ENCODE data around the gene C6orf47. TPM values are rescaled to one million over a fixed set of nuclear protein-coding genes. Genes with fewer than 3 reads are reported as not detected.

Gene C6orf47
- total and polyA plus RNA-seq, 2 of the 13 experiments (the other 11 are each of a cell fraction or from before 2014, with no cell fraction given): 1.7 to 18.1 TPM

DNA sequence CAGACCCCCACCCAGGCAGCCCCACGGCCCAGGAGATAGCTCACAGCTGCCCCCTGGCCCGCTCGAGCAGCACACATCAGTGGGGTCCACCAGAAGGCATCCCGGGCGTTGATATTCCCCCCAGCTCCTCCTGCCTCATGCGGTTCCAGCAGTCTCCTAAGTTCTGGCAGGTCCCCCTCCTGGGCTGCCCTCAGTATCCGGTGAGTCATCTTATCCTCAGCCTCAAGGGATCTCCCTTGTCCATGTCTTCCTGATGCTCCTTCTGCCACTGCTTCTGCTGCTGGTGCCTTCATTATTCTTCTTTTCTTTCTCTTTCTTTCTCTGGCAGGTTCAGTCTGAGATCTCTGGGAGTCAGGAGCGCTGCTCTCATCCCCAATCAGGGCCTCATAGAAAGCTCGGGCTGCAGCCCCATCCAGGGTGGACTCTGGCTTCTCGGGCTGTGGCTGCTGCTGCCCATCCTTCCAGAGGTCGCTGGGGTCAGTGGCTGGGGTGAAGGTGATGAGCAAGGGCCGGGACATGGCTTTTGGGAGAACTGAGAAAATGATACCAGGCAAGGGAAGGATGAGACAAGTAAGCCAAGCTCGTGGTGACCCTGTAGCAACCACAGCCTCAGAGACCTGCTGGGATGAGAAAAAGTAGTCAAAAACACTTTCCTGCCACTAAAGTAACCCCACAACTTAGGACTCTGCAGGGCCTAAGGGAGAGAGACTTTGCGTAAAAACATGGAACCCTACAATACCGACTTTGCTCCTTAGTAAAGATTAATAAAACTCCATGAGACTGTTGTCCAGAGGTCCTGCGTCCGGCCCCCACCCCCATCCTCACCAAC is 3.6 kb upstream of the C6orf47 start (continued):
- TF ChIP-seq, protein P1, sequence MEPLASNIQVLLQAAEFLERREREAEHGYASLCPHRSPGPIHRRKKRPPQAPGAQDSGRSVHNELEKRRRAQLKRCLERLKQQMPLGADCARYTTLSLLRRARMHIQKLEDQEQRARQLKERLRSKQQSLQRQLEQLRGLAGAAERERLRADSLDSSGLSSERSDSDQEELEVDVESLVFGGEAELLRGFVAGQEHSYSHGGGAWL (CRISPR knock-in tag; IDR thresholded peaks at IDR 0.05): no peak; the same call in 1 of the 2 replicates
- TF ChIP-seq ZIK1 (CRISPR knock-in tag; IDR thresholded peaks at IDR 0.05; ENCODE audit: borderline replicate concordance, low read depth) (no peak), ZNF569 (CRISPR knock-in tag; IDR thresholded peaks at IDR 0.05; ENCODE audit: borderline replicate concordance) (no peak), SPEN (CRISPR knock-in tag; IDR thresholded peaks at IDR 0.05; ENCODE audit: low read depth) (no peak), JARID2 (CRISPR knock-in tag; IDR thresholded peaks at IDR 0.05; ENCODE audit: insufficient replicate concordance) (no peak), ZNF44 (CRISPR knock-in tag; IDR thresholded peaks at IDR 0.05) (no peak), ZNF296 (CRISPR knock-in tag; conservative IDR thresholded peaks at IDR 0.05) (no peak)
- TF ChIP-seq, protein P2, sequence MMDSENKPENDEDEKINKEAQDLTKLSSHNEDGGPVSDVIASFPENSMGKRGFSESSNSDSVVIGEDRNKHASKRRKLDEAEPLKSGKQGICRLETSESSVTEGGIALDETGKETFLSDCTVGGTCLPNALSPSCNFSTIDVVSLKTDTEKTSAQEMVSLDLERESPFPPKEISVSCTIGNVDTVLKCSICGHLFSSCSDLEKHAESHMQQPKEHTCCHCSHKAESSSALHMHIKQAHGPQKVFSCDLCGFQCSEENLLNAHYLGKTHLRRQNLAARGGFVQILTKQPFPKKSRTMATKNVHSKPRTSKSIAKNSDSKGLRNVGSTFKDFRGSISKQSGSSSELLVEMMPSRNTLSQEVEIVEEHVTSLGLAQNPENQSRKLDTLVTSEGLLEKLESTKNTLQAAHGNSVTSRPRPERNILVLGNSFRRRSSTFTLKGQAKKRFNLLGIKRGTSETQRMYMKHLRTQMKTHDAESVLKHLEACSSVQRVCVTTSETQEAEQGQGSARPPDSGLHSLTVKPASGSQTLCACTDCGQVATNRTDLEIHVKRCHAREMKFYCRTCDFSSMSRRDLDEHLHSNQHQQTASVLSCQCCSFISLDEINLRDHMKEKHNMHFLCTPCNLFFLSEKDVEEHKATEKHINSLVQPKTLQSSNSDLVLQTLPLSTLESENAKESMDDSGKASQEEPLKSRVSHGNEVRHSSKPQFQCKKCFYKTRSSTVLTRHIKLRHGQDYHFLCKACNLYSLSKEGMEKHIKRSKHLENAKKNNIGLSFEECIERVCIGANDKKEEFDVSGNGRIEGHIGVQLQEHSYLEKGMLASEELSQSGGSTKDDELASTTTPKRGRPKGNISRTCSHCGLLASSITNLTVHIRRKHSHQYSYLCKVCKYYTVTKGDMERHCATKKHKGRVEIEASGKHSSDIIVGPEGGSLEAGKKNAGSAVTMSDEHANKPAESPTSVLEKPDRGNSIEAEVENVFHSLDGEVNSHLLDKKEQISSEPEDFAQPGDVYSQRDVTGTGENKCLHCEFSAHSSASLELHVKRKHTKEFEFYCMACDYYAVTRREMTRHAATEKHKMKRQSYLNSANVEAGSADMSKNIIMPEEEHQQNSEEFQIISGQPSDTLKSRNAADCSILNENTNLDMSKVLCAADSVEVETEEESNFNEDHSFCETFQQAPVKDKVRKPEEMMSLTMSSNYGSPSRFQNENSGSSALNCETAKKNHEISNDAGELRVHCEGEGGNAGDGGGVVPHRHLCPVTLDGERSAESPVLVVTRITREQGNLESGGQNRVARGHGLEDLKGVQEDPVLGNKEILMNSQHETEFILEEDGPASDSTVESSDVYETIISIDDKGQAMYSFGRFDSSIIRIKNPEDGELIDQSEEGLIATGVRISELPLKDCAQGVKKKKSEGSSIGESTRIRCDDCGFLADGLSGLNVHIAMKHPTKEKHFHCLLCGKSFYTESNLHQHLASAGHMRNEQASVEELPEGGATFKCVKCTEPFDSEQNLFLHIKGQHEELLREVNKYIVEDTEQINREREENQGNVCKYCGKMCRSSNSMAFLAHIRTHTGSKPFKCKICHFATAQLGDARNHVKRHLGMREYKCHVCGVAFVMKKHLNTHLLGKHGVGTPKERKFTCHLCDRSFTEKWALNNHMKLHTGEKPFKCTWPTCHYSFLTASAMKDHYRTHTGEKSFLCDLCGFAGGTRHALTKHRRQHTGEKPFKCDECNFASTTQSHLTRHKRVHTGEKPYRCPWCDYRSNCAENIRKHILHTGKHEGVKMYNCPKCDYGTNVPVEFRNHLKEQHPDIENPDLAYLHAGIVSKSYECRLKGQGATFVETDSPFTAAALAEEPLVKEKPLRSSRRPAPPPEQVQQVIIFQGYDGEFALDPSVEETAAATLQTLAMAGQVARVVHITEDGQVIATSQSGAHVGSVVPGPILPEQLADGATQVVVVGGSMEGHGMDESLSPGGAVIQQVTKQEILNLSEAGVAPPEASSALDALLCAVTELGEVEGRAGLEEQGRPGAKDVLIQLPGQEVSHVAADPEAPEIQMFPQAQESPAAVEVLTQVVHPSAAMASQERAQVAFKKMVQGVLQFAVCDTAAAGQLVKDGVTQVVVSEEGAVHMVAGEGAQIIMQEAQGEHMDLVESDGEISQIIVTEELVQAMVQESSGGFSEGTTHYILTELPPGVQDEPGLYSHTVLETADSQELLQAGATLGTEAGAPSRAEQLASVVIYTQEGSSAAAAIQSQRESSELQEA (CRISPR knock-in tag; IDR thresholded peaks at IDR 0.05; ENCODE audit: not compliant biosample characterization): no peak
- TF ChIP-seq, protein P3, sequence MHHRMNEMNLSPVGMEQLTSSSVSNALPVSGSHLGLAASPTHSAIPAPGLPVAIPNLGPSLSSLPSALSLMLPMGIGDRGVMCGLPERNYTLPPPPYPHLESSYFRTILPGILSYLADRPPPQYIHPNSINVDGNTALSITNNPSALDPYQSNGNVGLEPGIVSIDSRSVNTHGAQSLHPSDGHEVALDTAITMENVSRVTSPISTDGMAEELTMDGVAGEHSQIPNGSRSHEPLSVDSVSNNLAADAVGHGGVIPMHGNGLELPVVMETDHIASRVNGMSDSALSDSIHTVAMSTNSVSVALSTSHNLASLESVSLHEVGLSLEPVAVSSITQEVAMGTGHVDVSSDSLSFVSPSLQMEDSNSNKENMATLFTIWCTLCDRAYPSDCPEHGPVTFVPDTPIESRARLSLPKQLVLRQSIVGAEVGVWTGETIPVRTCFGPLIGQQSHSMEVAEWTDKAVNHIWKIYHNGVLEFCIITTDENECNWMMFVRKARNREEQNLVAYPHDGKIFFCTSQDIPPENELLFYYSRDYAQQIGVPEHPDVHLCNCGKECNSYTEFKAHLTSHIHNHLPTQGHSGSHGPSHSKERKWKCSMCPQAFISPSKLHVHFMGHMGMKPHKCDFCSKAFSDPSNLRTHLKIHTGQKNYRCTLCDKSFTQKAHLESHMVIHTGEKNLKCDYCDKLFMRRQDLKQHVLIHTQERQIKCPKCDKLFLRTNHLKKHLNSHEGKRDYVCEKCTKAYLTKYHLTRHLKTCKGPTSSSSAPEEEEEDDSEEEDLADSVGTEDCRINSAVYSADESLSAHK (CRISPR knock-in tag; IDR thresholded peaks at IDR 0.05; ENCODE audit: borderline replicate concordance): no peak
- TF ChIP-seq, protein P4, sequence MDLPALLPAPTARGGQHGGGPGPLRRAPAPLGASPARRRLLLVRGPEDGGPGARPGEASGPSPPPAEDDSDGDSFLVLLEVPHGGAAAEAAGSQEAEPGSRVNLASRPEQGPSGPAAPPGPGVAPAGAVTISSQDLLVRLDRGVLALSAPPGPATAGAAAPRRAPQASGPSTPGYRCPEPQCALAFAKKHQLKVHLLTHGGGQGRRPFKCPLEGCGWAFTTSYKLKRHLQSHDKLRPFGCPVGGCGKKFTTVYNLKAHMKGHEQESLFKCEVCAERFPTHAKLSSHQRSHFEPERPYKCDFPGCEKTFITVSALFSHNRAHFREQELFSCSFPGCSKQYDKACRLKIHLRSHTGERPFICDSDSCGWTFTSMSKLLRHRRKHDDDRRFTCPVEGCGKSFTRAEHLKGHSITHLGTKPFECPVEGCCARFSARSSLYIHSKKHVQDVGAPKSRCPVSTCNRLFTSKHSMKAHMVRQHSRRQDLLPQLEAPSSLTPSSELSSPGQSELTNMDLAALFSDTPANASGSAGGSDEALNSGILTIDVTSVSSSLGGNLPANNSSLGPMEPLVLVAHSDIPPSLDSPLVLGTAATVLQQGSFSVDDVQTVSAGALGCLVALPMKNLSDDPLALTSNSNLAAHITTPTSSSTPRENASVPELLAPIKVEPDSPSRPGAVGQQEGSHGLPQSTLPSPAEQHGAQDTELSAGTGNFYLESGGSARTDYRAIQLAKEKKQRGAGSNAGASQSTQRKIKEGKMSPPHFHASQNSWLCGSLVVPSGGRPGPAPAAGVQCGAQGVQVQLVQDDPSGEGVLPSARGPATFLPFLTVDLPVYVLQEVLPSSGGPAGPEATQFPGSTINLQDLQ (CRISPR knock-in tag; IDR thresholded peaks at IDR 0.05): no peak
- TF ChIP-seq, protein P5, sequence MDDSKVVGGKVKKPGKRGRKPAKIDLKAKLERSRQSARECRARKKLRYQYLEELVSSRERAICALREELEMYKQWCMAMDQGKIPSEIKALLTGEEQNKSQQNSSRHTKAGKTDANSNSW (CRISPR knock-in tag; IDR thresholded peaks at IDR 0.05; ENCODE audit: borderline replicate concordance): no peak

Data from HepG2 (cell line).